ENCODE results near the gene UBE2G1.

Gene UBE2G1

DNA sequence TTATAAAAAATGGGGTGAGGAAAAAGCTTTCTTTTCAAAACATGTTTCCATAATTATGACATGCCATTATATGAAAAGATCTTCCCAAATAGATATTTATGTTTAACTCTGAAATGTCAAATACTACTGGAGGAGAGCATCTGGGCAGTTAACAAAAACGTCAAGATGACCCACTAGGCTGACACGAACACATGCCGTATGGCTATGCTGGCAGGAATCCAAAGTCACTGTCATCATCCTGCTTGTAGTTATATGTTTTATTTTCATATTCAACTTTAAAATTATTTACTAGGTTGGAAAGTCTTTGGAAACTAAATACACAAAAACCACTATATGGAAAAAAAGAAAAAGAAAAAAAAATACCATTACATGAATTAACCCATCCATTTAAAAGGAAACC is 130.0 kb downstream of the UBE2G1 start:
- FAIRE-seq = no peak

DNA sequence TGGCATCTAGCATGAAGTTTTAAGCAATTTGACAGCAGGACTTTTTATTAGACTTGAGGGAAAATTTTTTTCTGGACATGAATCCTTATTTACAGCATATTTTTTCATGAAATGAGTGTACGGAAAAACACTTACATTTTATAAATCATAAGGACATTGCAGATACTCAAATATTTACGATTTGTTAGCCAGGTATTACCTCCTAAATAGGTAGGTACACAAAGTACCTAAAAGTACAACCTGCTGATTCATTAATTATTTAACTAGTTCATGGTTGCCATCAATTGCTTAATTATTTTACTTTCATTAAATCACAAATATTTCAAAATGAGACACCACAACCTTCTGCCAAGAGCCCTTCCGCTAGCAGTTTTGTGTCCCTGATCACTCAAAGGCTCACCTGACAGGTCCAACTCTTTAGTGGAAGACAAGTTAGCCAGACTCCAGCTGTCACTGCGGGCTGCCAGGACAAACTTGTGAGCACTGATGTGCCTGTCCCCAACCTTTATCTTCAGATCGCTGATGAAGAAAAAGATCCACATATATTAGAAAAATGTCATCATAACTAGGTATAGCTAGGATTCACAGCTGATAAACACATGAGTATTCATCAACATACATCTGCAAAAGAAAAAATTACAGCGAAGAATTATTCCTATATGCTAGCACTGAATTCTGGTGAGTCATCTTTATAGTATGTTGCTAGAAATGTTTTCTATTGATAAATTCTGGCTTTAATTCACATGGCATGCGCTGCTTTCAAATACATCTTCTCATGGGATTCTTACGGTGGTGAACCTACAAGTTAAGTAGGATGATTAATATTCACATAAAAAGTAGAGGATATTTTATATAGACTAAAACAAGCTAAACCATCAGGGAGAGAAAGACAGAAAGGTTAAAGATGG is 130.8 kb downstream of the UBE2G1 start:
- no peak for FAIRE-seq

DNA sequence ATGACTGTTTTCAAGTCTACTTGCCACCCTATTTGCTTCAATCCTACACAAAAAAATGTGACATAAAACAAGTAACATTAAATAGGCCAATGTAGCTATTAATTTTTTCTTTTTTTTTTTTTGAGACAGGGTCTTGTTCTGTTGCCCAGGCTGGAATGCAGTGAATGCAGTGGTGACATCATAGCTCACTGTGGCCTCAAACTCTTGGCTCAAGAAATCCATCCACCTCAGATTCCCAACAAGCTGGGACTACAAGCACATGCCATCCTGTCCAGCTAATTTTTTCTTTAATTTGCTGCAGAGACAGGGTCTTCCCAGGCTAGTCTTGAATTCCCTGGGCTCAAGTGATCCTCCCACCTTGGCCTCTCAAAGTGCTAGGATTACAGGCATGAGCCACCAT is 132.1 kb downstream of the UBE2G1 start:
- no peak for FAIRE-seq

DNA sequence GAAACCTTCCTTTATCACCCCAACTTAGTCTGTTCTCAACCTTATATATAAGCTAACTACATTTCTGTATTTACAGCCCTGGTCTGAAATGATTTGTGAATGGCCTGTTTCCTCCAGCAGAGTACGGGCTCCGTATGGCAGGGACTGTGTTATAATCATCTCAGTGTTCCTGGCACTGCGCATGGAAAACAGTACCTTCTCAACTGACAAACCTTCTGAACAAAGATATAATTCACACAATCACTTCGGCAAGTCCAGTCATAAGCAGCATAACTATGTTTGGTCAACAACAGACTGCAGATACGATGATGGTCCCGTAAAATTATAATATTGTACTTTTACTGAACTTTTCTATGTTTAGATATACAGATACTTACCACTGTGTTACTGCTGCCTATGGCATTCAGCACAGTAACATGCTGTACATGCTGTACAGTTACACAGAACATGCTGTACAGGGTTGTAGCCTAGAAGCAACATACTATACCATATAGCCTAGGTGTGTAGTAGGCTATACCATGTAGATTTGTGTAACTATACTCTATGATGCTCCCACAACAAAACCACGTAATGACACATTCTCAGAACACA is 132.7 kb downstream of the UBE2G1 start:
- no peak for FAIRE-seq

DNA sequence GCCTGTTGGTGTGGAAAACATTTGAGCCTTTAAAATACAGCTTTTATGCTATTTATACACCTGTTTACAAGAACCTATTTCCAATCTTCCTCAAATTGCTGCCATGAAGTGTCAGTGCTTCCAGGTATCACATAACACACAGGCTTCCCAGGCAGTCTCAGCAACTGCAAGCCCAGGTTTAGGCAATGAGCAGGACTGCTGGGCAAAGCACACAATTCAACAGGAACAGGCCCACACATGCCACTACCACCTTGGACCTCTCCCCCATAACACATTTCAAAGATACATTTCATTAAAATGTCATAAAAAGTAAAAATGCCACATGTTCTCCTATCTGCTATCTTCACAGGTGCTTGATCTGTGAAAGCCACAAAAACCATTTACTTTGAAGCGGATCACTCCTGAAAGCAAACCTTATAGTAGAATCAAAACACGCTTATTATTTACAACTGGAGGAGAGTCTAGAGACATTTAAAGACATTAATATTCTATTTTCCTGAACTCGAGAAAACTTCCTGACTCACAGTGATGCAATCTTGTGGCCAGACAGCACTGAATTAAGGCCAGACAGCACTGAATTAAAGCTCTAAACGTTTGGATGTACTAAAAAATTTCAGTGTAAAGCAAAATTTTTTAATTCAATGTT is 134.2 kb downstream of the UBE2G1 start:
- no peak for FAIRE-seq

DNA sequence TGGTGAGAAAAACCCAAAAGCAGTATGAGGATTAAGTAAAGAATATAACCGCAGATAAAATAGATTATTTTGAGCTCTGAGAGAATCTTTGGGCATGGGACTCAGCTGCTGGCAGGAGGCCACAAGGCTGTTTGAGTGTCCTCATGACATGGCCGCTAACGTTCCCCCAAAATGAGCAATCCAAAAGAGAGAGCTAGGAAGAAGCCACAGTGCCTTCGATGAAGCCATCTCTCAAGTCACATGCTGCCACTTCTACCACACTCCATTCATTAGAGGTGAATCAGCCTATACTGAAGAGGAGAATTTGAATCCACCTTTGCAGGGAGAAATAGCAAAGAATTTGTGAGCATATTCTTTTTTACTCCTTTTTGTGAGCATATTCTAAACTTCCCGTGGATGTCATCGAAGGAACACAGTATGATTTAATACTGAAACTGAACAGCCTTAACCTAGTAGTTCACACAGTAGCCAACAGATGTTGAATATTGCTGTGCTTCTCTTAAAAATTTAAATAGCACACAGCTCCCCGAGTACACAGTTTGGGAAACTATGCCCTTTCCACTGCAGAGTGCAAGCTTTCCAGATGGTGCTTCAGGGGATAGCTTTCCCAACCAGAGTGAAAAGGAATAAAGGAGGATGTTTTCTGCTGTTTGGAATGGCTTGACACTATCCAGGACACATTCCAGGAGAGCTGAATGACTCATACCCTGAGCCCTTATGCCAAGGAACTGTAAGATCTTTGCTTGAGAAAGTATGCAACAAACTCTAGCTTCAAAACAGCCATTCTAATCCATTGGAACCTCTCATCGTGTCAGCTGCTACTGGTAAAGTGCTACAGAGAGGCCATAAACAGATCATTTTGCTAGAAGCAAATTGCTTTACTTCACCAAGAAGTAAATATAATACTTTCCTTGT is 136.6 kb downstream of the UBE2G1 start:
- peak; percentile 93 for FAIRE-seq

DNA sequence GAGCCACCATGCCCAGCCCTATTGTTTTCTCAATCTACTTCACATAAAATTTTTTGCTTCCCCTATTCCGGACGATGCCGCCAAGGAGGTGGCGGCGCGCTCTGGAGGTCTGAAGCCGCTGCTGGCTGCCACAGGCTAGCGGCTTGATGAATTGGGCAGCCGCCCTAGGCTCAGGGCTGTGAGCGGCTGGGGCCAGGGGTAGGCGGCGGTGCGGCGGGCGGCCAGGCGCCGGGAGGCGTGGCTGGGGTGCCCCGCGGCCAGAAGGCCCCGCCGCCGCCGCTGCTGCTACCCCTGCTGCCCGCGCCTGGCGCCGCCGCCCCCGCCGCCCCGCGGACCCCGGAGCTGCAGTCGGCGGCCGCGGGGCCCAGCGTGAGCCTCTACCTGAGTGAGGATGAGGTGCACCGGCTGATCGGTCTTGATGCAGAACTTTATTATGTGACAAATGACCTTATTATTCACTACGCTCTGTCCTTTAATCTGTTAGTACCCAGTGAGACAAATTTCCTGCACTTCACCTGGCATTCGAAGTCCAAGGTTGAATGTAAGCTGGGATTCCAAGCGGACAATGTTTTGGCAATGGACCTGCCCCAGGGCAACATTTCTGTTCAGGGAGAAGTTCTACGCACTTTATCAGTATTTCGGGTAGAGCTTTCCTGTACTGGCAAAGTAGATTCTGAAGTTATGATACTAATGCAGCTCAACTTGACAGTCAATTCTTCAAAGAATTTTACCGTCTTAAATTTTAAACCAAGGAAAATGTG is 144.4 kb downstream of the UBE2G1 start:
- FAIRE-seq = no peak

DNA sequence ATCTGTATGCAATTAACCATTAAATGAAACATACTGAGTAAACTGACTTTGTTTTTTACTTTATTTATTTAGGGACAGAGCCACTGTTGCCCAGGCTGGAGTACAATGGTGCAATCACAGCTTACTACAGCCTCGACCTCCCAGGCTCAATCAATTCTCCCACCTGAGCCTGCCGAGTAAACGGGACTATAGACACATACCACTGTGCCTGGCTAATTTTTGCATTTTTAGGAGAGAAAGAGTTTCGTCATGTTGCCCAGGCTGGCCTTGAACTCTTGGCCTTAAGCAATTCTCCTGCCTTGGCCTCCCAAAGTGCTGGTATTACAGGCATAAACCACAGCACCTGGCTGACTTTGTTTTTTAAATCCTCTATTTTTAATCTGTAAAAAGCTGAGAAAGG is 145.3 kb downstream of the UBE2G1 start:
- FAIRE-seq = no peak

DNA sequence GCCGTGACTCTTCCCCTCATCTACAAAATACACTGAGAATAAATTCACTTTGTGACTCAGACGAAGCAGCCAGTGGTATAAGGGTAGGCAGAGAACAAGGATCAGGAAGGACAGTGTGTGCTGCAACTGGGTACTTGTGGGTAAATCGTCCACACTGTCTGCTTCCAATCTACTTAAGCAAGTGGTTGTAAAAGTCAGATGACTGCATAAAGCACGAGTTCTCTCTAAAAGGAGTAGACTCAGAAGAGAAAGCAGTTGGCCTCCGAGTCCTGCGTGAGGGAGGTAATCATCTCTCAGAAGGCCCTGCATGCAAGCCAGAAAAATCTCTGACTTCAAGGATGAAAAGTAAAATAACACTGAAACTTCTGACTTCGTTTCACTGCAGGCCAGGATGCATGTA is 145.8 kb downstream of the UBE2G1 start:
- no peak for FAIRE-seq
